Caco-2 (cell line): Measurements from ENCODE around the gene MRPS22. TPM values are rescaled to one million over a fixed set of nuclear protein-coding genes. Genes with fewer than 3 reads are reported as not detected.

Experiments
- BruUV-seq: library from RNA; stranded (reverse); fragments of 400-500 nt; replicated peaks from 2 replicates; lab custom pipeline; 2021; lab: Mats Ljungman, UMichigan
- CTCF ChIA-PET: fragments of 300-600 bp; sonication (Branson Sonifier 250); formaldehyde crosslinking; loops from one replicate; lab custom pipeline; 2022; ENCODE audit warnings: antibody characterized with exemption; lab: Charles Lee
- POLR2A ChIA-PET: fragments of 300-600 bp; sonication (Branson Sonifier 250); formaldehyde crosslinking; loops from one replicate; lab custom pipeline; 2022; ENCODE audit warnings: antibody characterized with exemption; lab: Charles Lee
- DNase-seq, 2 experiments: peaks; one replicate each; pipeline versions ENCODE4 v3.0.0 to v3.0.0-alpha.2; 2020 to 2022
- H3K27me3 ChIP-seq: replicated peaks from 2 replicates; pipeline ENCODE4 v1.6.0; 2011; ENCODE audit warnings: low read length; ENCODE audit not compliant: control insufficient read depth, insufficient read depth
- H3K36me3 ChIP-seq: 2 replicates; pipeline ENCODE4 v1.5.1; 2011; ENCODE audit warnings: low read length; ENCODE audit not compliant: control insufficient read depth, insufficient read depth
- H3K4me1 ChIP-seq: fragments of 250-450 bp; sonication (Bioruptor Pico); 2 replicates; pipeline ENCODE4 v1.5.1; 2020; ENCODE audit warnings: mild to moderate bottlenecking
- H3K4me3 ChIP-seq: 2 replicates; pipeline ENCODE4 v1.5.1; 2011; ENCODE audit warnings: low read depth, mild to moderate bottlenecking, control low read depth, low read length
- H3K9me3 ChIP-seq: fragments of 250-450 bp; sonication (Bioruptor Pico); 2 replicates; pipeline ENCODE4 v1.5.1; 2020; ENCODE audit warnings: mild to moderate bottlenecking, moderate library complexity
- H3K27ac Mint-ChIP-seq: one replicate; pipeline ENCODE4 v1.8.0; 2022; ENCODE audit warnings: mixed read lengths; ENCODE audit not compliant: unreplicated experiment
- H3K27me3 Mint-ChIP-seq: one replicate; pipeline ENCODE4 v1.8.0; 2022; ENCODE audit warnings: mixed read lengths; ENCODE audit not compliant: insufficient read depth, unreplicated experiment
- H3K36me3 Mint-ChIP-seq: one replicate; pipeline ENCODE4 v1.8.0; 2022; ENCODE audit warnings: mild to moderate bottlenecking, mixed read lengths; ENCODE audit not compliant: insufficient read depth, unreplicated experiment
- H3K4me1 Mint-ChIP-seq: one replicate; pipeline ENCODE4 v1.8.0; 2022; ENCODE audit warnings: low read depth, mixed read lengths; ENCODE audit not compliant: unreplicated experiment
- H3K4me3 Mint-ChIP-seq: one replicate; pipeline ENCODE4 v1.8.0; 2022; ENCODE audit warnings: mild to moderate bottlenecking, moderate library complexity, mixed read lengths; ENCODE audit not compliant: unreplicated experiment
- H3K9me3 Mint-ChIP-seq: one replicate; pipeline ENCODE4 v1.8.0; 2022; ENCODE audit warnings: mixed read lengths; ENCODE audit not compliant: unreplicated experiment
- intact Hi-C: fragments of 100-400 bp; cut with micrococcal nuclease; formaldehyde crosslinking; loops from one replicate; pipeline ENCODE4 v1.10.0; 2022; ENCODE audit not compliant: unreplicated experiment
- total RNA-seq: library from RNA; stranded (reverse); gene quantifications from 2 replicates; pipeline ENCODE4 v1.2.3, GENCODE V29; 2022
- TF ChIP-seq, protein P1 (sequence below), 2 experiments: fragments of 200-600 bp in 1 of 2; IDR thresholded peaks; 1 replicate in 1 of 2; 2 replicates in 1 of 2; pipeline versions ENCODE4 v1.5.1 to v1.8.0; 2011 to 2022; ENCODE audit warnings: antibody characterized with exemption in 1 of 2, control low read depth in 1 of 2, inconsistent platforms in 1 of 2, low read depth in 1 of 2, low read length in 1 of 2, mild to moderate bottlenecking in 1 of 2, moderate library complexity in 1 of 2; ENCODE audit not compliant: insufficient read depth in 1 of 2, severe bottlenecking in 1 of 2, unreplicated experiment in 1 of 2

MRPS22 gene
- total RNA-seq, 1 experiment from 2014 or later = 63.9 TPM

DNA sequence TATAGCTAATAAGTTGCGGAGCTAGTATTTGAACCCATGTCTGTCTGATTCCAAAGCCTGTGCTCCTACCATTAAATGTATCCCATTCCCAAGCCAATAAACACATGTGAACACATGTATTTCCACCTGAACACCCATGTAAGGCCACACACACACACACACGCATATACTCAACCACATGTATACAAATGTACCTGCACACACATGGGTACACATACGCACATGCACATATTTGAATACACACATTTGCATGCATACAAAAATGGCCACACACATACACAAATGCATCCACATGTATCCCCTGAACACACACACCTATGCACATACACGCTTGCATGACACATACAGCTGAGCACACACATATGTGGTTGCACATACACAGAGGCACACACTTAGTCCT, 5.4 kb upstream of the MRPS22 start:
- Mint-ChIP-seq H3K27ac (no peak overlapping the region), H3K27me3 (no peaks in the 10 kb centered on the region), H3K36me3 (no peaks in the 10 kb centered on the region), H3K4me1 (peaks cover 7% of the 10 kb centered on the region), H3K9me3 (peaks cover 9% of the 10 kb centered on the region), H3K4me3 (no peak overlapping the region)
- CTCF ChIA-PET = interaction anchor here (1.9 kb wide), 1 partner anchor 16 kb away, joined by 4 read pairs; no protein-coding TSS in a partner anchor
- Histone ChIP-seq H3K9me3 (no peaks in the 10 kb centered on the region), H3K36me3 (no peaks in the 10 kb centered on the region), H3K4me3 (no peak overlapping the region), H3K4me1 (peaks cover under 1% of the 10 kb centered on the region; the same call in 1 of the 2 replicates), H3K27me3 (no peaks in the 10 kb centered on the region)
- intact Hi-C loops = no loop called here
- no TSS peak for BruUV-seq
- TF ChIP-seq, protein P1, sequence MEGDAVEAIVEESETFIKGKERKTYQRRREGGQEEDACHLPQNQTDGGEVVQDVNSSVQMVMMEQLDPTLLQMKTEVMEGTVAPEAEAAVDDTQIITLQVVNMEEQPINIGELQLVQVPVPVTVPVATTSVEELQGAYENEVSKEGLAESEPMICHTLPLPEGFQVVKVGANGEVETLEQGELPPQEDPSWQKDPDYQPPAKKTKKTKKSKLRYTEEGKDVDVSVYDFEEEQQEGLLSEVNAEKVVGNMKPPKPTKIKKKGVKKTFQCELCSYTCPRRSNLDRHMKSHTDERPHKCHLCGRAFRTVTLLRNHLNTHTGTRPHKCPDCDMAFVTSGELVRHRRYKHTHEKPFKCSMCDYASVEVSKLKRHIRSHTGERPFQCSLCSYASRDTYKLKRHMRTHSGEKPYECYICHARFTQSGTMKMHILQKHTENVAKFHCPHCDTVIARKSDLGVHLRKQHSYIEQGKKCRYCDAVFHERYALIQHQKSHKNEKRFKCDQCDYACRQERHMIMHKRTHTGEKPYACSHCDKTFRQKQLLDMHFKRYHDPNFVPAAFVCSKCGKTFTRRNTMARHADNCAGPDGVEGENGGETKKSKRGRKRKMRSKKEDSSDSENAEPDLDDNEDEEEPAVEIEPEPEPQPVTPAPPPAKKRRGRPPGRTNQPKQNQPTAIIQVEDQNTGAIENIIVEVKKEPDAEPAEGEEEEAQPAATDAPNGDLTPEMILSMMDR (IDR thresholded peaks at IDR 0.05; ENCODE audit: insufficient read depth in 1 of 2, low read depth in 1 of 2, low read length in 1 of 2, severe bottlenecking in 1 of 2, unreplicated experiment in 1 of 2) = no peak
- no peak for DNase-seq
- POLR2A ChIA-PET = no interaction called here

GRCh38 chr3:139339219-139339906, 4.5 kb upstream of the MRPS22 start:
- peaks cover 7% of the 10 kb centered on the region for H3K4me1 Mint-ChIP-seq
- POLR2A ChIA-PET = no interaction called here
- intact Hi-C loops = no loop called here
- no peaks in the 10 kb centered on the region for H3K36me3 ChIP-seq
- no peak for DNase-seq
- CTCF ChIA-PET = interaction anchor here (1.9 kb wide), 1 partner anchor 15 kb away, joined by 4 read pairs; no protein-coding TSS in a partner anchor
- no peak overlapping the region for H3K4me3 Mint-ChIP-seq
- H3K9me3 ChIP-seq = no peaks in the 10 kb centered on the region
- no peaks in the 10 kb centered on the region for H3K27me3 ChIP-seq
- no peaks in the 10 kb centered on the region for H3K36me3 Mint-ChIP-seq
- H3K9me3 Mint-ChIP-seq = peaks cover 11% of the 10 kb centered on the region
- no peak overlapping the region for H3K4me3 ChIP-seq
- peaks cover 3% of the 10 kb centered on the region; the same call in 1 of the 2 replicates for H3K4me1 ChIP-seq
- no peak overlapping the region for H3K27ac Mint-ChIP-seq
- no TSS peak for BruUV-seq
- TF ChIP-seq, protein P1 (IDR thresholded peaks at IDR 0.05; ENCODE audit: insufficient read depth in 1 of 2, low read depth in 1 of 2, low read length in 1 of 2, severe bottlenecking in 1 of 2, unreplicated experiment in 1 of 2) = no peak
- H3K27me3 Mint-ChIP-seq = no peaks in the 10 kb centered on the region

- ChIA-PET CTCF (interaction anchor here (0.9 kb wide), 1 partner anchor 13 kb away, joined by 3 read pairs; no protein-coding TSS in a partner anchor), POLR2A (no interaction called here)
- no peak overlapping the region for H3K4me3 ChIP-seq
- no peaks in the 10 kb centered on the region for H3K36me3 ChIP-seq
- Mint-ChIP-seq H3K4me1 (peaks cover 7% of the 10 kb centered on the region), H3K27ac (no peak overlapping the region), H3K9me3 (peaks cover 11% of the 10 kb centered on the region), H3K27me3 (no peaks in the 10 kb centered on the region), H3K36me3 (no peaks in the 10 kb centered on the region), H3K4me3 (no peak overlapping the region)
- intact Hi-C loops = loop anchor here (5.0 kb wide), 1 partner anchor 393 kb away; the partner anchor contains the start of genes FOXL2 and FOXL2NB
- no peak for DNase-seq
- H3K4me1 ChIP-seq = peaks cover 6% of the 10 kb centered on the region; the same call in 1 of the 2 replicates
- no peaks in the 10 kb centered on the region for H3K9me3 ChIP-seq
- BruUV-seq = no TSS peak
- TF ChIP-seq, protein P1 (IDR thresholded peaks at IDR 0.05; ENCODE audit: insufficient read depth in 1 of 2, low read depth in 1 of 2, low read length in 1 of 2, severe bottlenecking in 1 of 2, unreplicated experiment in 1 of 2) = no peak
- no peaks in the 10 kb centered on the region for H3K27me3 ChIP-seq
Observed at GRCh38 chr3:139340784-139341183, 3.0 kb upstream of the MRPS22 start.
